NCI-H526 (cell line): Measurements from ENCODE around the gene PRCD.
A peak's percentile ranks its signal among the peaks of the same experiment; 100 is the strongest.

ENCODE experiments used
- DNase-seq, 2 experiments: peaks; one replicate each; lab custom pipeline; 2025; lab: John Stamatoyannopoulos, UW

PRCD gene, protein sequence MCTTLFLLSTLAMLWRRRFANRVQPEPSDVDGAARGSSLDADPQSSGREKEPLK

DNA sequence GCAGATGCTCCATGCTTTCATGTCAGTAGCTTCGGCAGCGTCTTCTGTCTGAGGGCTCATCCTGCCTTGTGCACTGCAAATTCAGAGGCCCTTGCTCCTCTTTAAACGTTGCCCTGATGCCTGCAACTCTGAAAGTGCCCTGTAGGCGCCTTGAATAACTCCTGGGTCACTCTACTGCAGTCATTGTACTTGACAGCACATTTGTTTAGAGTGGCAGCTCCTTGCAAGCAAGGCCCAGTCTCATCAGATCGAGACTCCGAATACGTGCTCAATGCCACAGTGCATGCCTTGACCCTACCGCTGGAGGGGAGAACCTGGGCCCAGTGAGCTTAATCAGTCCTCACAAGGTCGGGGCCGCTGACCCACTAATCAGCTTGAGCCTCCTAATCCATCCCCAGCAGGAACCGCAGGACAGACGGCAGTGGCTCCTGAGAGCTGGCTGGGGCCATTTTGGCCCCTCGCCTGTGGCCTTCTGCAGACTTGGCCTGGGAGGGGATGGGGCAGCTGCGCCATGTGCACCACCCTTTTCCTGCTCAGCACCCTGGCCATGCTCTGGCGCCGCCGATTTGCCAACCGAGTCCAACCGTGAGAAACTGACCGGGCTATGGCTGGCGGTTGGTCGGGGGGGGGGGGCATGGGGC is at the start of gene PRCD:
PRCD (plus strand) TSS at position 414 of the 641 bp plus-strand sequence; CDS start at position 512, 98 bp downstream.
- no peak for DNase-seq

DNA sequence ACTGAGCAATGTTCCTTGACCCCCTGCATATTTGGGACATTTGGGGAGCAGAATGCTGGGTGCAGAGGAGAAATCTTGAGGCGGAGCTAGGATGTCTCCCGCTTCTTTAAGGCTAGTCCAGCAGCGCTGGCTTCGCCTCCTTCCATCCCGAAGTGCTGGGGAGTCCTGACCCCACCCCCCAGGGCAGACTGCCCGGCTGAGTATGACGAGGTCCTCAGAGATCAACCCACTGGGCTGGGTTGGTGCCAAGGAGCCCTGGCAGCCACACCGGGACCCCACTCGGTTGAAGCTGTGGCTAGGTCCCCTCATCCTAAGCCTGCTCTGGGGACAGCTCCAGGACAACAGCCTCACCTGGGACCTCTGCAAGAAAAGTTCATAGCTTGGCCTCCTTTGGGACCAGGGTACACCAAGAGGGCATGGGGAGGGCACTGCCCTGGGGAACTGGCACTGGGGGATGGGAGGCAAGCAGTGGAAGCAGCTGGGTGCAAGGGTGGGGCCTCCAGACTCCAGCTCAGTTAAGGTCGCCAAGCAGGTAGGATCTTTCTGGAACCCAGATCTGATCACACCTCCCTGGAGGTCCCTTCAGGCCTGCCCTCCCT is 49.6 kb upstream of the PRCD start:
- DNase-seq: no peak

DNA sequence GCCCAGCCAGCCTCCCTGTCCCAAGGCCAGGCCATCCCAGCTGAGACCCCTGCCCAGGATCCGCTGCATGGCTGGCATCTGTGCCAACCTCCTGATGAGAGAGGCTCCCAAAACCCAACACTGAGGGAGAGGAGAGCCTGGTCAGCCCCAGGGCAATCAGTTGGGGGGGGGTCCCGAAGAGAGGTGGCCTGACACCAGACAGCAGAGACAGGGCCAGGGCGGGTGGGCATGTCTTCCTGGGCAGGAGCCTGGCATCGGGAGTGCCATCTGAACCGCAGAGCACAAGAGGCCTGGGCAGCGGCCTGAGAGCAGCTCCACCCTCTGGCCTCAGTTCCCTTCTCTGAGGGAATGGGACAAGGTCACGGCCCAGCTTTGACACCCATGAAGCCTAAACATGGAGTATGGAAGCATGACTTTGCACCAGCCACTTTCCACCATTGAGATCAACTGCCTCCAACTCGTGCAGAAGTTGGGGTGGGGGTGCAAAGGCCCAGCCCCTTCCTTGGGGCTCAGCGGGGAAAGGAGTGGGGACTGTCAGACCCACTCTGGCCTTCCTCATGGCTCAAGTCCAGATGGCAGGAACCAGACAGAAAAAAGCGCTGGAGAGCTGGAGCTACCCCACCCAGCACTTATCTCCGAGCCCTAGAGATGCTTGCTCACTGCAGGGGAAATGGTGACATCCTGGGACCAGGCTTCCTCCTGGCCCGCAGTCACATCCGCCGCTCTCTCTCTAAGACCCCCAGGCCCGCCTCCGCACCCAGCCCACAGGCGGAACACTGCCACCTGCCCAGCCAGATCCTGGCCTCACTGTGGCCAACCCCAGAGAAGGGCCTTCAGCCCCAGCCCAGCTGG is 48.3 kb upstream of the PRCD start:
- DNase-seq: no peak

DNA sequence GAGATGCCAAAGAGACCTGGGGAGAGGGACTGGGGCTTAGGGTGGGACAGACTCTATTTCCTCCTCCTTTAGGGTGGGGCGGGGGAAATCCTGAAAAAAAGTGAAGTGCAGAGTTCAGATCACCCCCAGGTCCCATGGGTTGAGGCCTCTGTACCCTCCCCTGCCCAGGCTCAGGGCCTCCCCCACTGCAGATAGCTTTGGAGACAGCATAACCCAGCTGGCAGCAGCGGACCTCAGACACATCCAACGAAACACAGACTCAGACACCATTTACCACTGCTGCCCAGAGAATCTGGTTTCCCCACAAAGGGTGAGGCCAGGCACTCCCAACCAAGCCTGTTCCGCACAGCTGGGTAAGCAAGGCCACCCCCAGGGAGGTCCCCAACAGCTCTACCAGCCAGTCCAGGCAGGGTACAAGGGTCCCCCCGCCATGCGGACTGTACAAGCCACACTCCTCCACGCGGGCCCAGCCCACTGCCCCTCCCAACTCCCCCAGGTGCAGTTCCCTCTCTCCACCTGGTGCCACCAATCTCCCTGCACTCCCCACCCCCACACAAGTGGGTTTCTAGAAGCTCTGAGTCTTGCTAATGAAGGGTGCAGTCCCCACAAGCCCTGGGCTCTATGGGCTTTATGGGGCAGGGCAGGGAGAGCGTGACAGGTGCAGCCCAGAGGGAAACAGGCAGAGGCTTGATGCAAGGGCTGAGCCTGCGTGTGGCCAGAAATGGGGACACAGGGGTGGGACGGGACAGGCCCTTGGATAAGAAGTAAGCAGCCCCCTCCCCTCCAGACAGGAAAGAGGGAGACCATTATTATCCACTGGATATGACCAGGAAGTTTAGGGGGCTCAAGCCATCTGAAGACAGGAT is 47.5 kb upstream of the PRCD start:
- DNase-seq: peak in 1 of 2 experiments; percentile 52

DNA sequence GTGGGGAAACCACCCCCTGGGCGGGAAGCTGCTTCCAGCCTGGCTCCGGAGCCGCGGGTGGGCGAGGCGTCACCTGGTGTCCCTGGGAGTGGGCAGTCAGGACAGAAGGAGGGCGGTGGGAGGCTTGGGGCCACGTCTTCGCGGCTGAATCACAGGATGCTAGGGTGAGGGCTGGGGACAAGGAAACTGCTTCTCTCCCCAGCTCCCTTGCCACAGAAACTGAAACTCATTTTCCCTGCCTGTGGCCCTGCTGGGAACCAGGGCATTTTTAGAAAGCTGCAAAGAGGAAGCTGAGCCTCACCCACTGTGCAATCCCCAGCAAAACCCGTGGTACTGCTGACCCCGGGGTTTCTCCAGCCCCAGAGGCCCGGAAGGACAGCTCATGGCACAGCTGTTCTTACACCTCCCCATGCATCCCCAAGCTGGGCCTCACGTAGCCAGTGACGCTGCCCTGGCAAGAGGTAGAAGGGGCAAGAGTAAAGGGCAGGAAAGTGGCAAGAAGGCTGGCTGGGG is 46.8 kb upstream of the PRCD start:
- no peak for DNase-seq

DNA sequence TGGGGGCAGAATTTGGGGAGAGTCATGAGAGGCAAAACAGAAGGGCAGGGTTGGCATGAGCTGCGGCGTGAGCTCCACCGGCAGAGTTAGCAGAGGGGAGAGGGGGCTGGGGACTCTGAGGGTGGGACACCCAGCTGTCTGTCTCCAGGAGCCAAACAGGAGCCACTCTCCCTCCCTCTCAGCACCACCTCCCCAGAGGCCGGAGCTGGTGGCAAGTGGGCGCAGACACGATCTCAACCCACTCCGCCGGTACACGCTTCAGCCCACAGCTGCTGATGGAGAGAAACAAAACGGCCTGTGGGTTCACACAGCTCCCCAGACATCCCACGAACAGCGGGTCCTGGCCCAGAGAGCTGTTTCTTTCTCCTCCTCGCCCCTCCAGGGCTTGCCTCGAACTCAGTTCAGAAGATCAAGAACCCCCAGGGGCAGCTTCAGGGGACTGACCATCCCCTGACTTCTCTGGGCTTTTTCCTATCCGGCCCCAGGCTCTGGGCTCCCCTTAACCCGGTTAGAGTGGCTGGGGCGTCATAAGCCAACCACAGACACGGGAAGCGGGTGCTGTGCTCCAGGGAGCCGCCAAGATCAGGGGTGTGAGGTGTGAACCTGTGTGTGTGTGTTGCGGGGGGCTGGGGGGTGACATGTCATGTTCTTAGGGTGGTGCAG is 46.2 kb upstream of the PRCD start:
- no peak for DNase-seq

DNA sequence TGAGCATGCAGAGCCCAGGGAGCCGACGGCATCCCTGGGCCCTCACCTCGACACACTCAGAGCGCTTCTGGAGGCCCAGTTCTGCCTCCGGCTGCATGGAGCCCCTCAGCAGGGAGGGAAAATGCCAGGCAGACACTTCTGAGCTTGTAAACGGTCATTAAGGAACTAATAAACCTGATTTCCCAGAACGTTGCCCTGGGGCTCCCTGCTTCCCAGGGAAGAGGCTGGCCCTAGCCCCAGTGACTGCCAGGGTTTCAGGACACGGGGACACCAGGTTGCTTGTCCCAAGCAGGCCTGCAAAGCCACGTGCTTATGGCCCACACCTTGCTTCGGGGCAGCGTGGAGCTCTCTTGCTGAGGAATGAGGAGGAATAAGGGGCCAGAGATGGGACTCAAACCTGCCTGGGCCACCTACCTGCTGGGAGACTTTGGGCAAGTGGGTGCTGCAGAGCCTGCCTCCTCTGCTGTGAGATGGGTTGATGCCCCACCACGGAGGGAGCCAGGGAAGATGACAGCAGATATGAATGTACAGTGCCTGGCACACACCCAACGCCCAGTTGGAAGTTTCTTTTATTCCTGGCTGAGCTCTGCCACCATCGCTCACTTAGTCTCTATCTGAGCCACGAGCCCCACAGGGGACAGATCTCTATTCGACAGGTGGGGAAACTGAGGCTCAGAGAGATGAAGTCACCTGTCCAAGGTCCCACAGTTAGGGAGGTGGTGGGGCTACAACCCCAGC is 44.0 kb upstream of the PRCD start:
- no peak for DNase-seq

DNA sequence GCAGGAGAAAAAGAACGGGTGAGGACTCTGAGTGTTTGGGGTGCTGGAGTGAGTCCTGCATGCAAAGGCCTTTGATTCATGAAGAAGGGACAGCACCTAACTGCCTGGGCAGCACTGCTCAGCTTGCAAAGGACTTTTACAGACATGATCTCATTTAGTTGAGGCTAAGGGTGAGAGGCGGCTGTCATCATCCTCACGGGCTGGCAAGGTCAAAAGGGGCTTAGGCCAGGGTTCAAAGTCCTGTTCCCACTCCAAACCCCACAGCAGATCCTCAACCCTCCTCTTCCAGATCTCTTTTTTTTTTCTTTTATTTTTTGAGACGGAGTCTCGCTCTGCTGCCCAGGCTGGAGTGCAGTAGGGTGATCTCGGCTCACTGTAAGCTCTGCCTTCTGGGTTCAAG is 43.4 kb upstream of the PRCD start:
- no peak for DNase-seq

DNA sequence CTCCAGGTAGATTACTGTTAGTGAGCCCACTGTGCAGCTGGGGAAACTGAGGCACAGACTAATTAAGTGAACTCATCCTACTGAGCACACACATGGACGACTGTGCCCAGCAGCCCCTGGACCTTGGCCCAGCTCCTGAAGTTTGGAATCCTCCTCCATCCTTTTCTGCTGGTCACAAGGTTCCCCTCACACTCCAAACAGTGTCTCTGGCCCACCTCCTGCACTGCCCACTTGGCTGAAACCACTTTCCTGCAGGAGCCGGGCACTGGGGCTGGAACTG is 42.2 kb upstream of the PRCD start:
- no peak for DNase-seq

DNA sequence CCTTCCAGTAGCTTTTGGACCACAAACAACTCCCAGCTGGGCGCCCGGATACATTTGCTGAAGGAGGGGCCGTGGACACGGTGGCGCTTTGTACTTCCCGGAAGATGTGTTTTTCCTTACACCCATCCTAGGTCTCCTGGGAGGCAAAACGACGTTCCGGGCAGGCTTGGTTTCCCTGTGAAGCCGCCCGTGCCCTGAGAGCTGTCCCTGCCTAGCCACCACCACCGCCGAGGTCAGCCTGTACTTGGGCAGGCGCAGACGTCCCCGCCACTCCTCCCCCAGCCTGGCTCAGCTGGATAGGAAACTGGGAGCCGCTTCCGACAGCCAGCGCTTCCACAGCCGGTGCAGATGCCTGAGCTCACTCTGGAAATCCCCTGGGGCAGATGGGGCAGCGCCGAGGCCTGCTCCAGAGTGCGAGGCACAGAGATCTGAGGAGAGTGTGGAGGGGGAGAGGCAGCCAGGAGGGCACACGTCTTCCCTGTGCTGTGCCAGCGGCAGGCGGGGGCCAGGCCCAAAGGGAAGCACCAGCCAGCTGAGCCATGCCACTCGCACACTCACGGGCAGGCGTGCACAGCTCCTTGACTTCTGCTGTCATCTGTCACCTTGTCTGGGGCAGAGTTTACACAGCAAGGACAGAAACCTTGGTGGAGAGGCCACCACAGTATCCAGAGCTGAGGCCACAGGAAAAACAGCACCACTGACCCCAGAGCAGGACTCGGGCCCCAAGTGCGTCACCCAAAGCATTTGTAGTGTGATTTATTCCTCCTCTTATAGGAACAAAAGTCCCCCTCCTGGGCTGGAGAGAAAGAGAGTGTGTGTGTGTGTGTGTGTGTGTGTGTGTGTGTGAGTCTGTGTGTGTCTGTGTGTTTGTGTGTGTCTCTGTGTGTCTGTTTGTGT is 41.6 kb upstream of the PRCD start:
- peak; percentile 74 to 91 for DNase-seq

DNA sequence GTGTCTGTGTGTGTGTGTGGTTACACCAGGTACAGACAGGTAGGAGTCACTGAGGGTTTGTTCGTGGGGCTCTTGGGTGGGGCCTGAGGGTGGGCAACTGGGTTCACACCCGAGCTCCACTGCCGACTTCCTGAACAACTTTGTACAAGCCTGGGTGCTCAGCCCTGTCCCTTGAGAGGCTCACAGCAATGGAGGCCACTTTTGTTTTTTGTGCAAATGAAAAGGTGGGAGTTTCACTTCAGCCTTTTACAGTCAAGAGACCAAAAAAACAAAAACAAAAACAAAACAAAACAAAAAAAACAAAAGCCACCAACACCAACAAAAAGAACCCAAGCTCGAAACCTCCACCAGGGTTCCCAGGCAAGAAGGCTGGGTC is 41.0 kb upstream of the PRCD start:
- DNase-seq: no peak

DNA sequence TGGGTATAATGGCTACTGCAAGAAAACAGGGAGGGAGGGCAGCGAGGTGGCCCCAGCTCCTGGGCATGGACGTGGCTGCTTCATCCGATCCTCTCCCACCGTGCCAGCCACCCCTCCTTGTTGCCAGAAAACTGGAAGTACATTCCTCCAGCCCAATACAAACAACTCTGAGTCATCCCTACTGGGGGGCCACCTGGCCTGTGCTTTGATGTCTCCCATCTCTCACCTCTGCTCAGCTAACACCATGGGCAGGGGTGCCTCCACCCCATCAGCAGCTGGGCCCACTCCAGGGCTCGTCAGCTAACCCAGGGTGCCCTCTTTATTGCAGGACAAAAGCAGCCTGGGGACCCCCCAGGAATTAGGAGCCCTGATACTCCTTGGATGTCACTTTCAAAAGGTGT is 40.6 kb upstream of the PRCD start:
- DNase-seq: no peak

DNA sequence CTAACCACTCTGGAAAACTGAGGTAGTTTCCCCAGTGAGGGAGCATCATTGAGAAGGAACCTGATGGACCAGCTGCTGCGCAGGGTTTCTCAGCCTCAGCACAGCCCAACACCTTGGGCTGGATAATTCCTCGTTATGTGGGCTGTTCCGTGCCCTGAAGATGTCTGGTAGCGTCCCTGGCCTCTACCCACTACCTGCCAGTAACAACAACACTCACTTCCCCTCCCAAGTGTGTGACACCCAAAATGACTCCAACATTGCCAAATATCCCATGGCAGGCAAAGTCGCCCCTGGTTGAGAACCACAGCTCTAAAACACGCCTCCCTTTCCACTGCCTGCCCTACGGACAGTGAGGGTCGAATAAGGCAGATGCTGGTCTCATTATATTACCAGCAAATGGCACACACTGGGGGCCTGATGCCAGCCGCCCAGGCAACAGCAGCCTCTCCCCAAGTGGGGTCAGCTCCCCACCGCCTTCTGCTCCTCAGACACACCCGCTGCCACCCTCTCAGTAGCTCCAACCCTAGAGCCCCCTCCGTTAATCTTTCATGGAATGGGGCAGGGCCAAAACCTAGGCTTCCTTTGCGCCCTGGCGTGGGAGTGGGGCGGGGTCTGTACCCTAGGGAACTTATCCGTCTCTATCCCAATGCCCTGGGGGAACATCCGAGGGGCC is 39.6 kb upstream of the PRCD start:
- no peak for DNase-seq

DNA sequence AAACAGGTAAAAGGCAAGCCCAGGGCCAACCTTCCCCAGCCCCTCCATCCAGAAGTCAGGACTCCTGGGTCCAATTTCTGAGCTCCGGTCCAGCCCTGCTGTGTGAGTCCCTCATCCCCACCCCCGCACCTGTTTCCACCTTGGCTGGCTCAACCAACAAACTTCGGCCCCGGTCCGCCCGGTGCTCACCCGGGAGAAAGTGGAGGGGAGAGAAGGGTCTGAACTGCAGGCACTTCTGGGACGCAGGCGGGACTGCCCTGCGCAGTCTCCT is 39.2 kb upstream of the PRCD start:
- no peak for DNase-seq

DNA sequence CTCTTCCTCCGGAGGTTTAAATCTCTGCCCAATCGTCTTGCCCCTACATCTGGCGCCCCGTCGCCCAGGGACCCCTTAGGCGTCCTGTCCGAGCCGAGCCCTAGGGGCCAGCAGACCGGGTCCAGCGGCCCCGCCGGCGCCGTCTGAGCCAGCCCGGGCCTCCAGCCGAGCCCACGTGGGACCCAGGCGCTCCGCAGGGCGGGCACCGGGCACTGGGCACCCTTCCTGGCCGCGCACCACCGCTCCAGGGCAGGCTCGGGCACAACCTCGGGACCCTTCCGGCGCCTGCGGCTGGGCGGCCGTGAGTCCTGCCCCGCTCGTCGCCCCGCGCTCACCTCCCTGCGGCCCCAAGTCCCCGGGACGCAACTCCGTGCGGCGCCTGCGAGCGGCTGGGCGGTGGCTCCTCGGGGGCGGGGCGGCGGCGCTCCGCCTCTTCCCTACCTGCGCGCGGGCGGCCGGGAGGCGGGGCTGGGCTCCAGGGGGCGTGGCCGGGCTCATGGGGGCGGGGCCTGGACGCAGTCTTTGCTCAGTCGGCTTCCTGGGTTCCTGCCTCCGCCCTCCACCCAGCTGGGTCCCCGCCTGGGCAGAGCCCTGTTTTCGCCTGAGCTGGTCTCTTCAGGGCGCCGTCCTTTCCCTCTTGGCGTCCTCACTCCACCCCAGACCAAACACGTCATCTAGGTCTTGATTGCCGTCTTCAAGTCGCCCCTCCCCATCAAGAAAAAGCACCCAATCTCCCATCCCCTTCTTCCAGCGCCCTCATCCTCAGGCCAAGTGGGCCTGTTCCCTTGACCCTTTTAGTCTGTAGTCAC is 38.6 kb upstream of the PRCD start, which contains the start of gene RHBDF2:
RHBDF2 (minus strand) TSS at position 406 of the 809 bp plus-strand sequence. CDS start 19,899 bp downstream, outside the sequence.
- peak; percentile 28 to 87 for DNase-seq

DNA sequence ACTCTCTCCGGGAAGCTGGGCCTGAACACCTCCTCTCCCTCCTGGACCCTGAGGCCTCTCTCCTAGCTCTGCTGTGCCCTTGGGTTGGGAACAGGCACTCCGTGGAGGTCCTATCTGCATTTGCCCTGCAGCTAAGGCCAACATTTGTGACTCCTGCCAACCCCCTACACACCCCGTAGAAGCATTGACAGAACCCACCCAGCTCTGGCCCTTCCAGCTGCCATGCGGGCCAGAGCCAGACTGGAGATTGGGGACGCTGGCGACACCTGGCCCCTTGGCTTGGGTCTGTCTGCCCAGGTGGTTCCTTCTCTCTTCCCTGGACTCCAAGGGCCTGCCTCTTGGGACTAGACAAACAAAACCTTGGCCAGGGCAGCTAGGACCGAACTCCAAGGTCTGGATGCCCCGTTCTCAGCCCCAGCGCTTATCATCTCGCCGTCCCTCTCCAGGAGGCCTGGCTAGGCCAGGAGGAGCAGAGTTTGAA is 38.0 kb upstream of the PRCD start:
- no peak for DNase-seq

DNA sequence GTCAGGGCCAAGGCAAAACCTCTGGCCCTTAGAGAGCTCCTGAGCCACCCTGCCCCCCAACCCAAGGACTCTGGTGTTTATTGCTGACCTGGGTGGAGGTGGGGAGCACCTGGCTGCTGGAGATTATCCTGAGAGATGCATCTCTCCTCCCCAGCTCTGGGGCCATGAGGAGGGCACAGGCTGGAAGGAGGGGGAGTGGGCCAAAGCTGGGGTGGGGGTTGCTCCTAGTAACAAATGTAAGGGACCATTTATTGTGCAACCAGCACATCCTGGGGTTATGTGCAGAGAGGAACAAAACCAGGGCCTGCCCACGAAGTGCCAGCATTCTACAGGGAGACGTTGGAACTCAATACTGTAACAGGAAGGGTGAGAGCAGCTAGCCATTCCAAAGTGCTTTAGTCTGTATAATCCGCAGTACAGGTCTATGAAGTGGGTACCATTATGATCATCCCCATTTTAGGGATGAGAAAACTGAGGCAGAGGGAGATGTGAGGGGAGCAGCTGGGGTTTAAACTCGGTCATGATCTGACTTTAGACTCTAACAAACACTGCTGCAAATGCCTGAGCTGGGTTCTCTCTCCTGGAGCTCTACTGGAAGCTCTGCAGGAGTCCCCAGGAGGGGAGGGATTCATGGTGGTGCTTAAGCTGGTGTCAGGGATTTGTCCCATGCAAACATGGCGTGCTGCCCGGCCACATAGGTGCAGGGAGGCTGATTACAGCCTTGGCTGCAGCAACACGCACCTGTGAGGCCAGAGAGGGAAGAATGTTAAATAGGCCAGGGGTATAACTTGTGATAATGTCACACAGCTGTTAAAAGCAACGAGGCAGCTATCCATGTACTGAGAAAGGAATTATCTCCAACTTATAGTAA is 37.3 kb upstream of the PRCD start:
- DNase-seq: no peak
